HG02970 (cell line): ENCODE results near the gene STAC3.

Experiments
- ATAC-seq: cut with Tn5 transposase; IDR thresholded peaks from one replicate; pipeline ENCODE4 v1.9.1; 2021; ENCODE audit warnings: mild to moderate bottlenecking, moderate library complexity, moderate number of reproducible peaks; ENCODE audit not compliant: unreplicated experiment, low FRiP score

The STAC3 gene

DNA sequence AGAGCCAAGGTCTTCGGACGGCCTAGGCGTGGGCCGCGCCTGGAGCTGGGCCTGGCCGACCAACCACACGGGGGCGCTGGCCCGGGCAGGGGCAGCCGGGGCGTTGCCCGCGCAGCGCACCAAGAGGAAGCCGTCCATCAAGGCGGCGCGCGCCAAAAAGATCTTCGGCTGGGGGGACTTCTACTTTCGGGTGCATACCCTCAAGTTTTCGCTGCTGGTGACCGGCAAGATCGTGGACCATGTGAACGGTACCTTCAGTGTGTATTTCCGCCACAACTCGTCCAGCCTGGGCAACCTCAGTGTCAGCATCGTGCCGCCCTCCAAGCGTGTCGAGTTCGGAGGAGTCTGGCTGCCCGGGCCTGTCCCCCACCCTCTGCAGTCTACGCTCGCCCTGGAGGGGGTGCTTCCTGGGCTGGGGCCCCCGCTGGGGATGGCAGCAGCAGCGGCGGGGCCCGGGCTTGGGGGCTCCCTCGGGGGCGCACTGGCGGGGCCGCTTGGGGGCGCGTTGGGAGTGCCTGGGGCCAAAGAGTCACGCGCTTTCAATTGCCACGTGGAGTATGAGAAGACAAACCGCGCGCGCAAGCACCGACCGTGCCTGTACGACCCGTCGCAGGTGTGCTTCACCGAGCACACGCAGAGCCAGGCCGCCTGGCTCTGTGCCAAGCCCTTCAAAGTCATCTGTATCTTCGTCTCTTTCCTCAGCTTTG, 25.9 kb downstream of the STAC3 start:
- no peak for ATAC-seq

DNA sequence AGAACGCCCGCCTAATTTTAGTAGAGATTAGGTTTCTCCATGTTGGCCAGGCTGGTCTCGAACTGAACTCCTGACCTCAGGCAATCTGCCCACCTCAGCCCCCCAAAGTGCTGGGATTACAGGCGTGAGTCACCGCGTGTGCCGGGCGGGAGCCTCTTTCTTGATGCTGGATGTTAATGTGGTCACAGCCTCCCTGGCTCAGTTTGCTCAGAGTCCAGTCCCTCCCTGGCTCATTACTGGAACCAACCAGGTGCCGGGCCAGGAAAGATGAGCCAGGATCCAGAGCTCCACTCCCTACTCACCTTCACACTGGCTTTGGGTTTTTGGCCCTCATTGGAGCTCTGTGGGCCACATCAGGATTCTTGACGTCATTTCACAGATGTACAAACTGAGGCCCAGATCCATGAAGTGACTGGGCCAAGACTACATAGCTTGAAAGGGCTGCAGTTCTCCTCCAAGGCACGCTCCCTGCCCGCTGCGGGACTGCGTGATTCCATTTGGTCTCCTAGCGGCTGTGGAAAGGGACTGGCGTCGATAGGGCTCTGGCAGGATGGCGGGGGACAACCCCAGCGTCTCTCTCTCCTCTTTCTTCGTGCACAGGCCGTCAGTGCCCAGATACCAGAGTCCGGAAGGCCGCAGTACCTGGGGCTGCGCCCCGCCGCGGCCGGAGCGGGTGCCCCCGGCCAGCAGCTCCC, 26.6 kb downstream of the STAC3 start:
- ATAC-seq, result no peak

DNA sequence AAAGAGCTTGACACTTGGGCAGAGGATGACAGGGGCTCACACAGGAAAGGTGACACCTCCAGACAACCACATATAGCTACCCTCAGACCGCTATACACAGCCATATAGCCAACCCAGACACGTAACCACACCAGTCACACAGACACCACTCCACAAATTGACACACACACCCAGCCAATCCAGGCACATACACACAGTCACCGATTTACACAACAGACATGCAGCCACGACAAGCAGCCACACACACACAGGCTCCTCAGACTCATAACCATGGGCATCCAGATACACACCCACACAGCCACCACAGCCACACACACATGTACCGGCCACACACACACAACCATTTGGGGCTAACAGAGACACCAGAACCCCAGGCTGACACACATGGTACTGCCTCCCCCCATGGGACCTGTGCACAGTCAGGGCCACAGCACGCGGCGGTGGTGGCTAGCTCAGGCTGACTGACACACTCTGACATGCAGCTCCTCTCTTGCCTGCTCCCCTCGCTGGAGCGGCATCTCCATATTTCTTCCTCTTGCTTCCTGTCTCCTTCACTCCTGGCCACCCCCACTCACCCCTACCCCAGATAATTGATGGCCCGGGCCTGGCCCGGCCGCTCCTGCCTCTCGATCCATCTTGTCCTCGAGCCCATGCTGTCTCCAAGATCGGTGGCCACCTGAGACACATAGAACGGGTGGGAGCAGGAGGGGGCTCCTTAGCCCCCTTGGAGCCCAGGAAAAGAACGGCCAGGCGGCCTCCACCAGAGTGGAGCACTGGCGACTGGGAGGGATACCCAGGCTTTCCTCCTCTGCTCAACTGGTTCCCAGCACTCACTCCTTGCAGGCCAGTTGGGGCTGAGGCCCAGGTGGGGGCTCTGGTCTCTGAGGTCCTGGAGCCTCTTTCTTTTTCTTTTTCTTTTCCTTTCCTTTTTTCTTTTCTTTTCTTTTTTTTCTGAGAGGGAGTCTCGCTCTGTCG, 27.5 kb downstream of the STAC3 start:
- no peak for ATAC-seq

DNA sequence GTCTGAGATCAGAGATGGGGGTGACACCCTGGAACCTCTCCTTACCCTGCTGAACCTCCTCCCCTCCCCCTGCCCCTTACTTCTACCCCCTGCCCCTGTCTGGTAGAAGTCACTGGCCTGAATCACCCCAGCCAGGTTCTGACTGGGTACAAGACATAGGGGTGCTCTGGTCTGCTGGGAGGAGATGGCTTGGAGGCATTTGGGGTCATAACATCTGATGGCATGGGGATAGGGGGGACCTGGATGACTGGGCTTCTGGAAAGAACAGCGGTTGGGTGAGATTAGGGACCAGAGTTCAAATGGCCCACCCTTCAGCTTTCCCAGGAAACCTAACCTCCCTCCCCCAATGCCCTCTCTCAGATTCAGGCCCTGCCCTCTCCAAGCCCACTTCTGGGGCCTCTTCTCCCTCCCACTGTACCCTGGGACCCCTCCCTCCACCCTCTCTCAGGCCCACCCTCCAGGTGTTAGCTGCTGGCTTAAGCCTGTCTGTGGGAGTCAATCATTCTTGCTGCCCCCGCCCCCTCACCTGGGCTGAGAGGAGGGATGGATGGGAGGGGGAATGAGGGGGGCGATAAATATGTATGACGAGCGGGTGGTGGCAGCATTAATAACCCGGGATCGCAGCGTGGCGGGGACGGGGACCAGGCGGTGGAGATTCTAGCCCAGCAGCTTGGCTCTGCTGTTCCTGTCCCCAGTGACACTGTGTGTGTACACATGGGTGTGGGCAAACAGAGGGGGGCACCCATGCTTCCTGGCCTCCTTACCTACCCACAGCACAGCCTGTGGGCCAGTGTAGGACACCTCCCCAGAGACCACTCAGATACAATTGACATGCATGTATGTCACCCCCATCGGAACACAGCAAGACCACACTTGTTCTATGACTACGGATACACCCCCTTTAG, 28.4 kb downstream of the STAC3 start:
- ATAC-seq, result no peak

DNA sequence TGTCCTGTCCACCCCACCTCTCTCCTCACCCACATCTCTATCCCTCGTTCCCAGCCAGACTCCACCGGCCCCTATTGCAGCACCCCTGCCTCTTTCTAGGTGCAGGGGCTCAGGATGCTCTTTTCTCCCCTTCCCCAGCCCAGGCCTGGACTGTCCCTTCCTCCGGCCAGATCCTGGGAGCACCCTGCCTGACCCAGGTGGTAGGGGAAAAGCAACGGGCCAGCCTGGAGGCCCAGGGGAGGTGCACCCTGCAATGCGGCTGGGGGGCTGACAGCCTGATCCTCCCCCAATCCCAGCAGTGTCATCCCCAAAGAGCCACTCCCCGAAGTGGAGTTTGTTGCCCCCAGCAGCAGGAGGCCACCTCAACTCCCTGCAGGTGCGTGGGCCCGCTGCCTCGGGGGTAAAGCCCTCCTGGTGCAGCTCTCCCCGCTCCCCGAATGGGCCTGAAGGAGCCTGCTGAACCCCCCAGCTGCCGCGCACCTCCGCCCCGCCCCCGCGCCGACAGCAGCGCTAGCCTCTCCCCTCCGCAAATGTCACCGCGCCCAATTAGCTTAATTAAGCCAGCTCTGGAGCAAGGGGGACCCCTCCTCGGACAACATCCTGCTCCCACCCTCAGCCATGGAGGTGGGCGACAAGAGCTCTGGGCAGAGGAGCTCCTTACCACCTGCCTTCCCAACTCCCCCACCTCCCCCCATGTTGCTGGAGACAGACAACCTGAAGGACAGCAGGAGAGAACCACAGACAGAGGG, 29.6 kb downstream of the STAC3 start:
- ATAC-seq, result no peak

- no peak for ATAC-seq
Measured at GRCh38 chr12:57220770-57221168, 30.2 kb downstream of the STAC3 start.

GRCh38 chr12:57219993-57220754, 30.8 kb downstream of the STAC3 start:
- ATAC-seq, result no peak

- ATAC-seq, result no peak
Measured at GRCh38 chr12:57219205-57219992, 31.6 kb downstream of the STAC3 start.

DNA sequence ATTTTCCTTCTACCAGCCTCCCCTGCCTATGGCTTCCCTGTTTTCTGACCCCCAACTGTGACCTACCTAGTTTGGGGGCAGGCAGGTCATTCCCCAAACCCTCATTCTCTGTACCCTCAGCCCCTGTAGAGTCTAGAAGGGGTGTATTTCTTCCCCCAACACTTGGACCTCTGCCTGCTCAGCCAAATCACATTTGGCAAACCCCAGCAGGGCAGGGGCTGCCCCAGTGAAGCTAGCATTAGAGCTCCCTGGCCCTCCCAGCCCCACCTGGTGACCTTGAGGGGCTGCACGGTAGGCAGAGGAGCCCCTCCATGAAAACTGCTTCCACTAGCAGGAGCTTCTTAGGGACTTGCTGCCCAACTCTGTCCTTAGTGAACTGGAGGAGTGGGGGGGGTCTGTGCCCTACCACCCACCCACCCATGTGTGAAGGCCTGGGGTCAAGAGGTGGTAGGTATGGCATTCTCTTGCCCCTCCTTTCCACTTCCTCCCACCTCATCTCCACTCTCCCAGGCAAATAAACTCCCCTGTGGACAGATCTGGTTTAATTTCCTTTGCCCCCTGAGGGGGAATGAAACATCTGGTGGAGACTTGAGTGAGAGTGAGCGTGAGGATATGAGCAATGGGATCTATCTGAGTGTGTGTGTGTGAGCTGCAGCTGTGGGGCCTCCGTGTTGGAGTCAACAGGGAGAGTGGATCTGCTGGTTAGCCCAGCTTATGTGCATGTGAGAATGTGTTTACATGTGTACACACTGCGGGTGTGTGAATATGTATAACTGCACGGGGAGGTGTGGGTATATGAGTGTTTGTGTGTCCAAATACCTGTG, 32.7 kb downstream of the STAC3 start:
- no peak for ATAC-seq

- no peak for ATAC-seq
Measured at GRCh38 chr12:57216921-57217879, 33.8 kb downstream of the STAC3 start.

DNA sequence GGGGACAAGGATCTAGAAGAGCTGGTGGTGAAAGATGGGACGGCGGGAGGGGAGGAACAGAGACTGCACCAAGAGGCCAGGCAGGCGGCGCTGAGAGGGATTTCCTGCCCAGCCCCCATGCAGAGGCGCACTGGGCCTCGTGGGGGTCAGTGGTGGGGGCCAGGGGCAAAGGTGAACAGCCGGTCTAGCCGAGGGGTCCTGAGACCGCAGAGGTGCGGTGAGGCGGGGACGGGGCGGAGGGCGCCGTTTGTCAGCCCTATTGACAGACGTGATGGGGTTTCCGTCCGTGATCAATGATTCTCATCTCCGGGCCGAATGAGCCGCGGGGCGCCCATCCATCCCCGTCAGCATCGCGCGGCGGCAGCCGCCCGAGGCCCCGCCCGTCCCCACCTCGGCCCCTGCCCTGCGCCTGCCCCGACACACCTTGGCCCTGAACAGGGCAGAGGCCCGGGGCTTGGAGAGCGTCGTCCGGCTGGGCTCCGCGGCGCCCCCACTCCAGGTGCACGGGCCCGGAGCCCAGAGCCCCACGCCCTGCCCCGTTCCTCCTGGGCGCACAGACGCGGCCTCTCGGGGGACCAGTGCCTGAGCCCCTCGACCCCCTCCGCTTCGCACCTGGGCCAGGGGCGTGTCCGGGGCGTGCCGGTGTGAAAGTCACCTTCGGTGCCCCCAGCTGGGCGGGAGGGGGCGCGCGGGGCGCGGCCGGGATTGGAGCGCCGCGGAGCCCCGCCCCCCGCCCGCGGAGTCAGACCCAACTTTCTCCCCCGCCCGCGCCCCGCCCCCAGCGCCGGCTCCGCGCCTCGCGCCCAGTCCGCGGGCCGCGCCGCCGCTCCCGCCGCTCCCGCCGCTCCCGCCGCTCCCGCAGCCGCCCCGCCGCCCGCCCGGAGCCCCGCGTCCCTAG, 34.7 kb downstream of the STAC3 start, which contains the start of gene NXPH4:
TSS of gene NXPH4 (plus strand) at position 781 of the 898 bp plus-strand sequence. CDS start 176 bp downstream, outside the sequence.
- peak; percentile 41 for ATAC-seq

DNA sequence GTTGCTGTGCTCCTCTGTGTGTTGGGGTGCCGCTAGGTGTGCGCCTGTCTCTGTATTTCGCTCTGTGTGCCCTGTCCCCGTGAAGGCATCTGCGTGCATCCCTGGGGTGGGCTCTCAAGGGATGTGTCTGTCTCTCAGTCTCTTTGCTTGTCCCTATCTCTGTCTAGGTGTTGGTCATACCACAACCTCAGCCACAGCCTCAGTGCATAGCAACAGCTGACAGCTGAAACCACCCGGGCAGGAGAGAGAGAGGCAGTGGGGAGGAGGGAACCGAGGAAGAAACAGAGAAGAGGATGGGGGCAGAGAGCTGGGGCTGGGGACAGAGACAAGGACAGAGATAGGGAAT, 35.3 kb downstream of the STAC3 start:
- ATAC-seq, result no peak

DNA sequence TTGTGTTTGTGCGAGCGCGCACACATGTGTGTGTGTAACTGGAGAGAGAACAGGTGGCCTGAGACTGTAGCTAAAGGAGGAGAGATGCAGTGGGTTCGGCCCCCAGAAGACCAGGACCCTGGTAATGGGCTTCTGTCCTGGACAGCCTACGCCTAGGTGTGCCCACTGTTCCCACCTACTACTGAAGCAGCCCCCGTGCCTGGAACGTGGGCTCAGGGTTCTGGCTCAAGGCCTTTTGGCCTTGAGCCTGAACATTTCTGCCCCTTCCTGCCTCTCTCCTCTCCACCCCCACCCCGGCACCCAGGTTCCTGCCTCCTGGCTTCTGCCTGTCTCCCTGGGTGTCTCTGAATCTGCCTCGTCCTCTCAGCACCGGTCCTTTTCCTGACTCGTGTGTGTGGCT, 35.9 kb downstream of the STAC3 start:
- no peak for ATAC-seq

- no peak for ATAC-seq
Measured at GRCh38 chr12:57214398-57214781, 36.6 kb downstream of the STAC3 start.
